Ovary (tissue), 9 donors: ENCODE measurements around the gene POLD1. TPM values are rescaled to one million over a fixed set of nuclear protein-coding genes. Genes with fewer than 3 reads are reported as not detected.

ENCODE experiments used
- DNase-seq, 5 donors: peaks; one replicate each; pipeline ENCODE4 v3.0.0-alpha.2; 2019 to 2020
- H3K27ac ChIP-seq, 2 donors: fragments of 200-600 bp; one replicate each; pipeline versions ENCODE4 v1.5.1 to v1.8.0; 2019 to 2022
- H3K27me3 ChIP-seq: fragments of 200-600 bp; one replicate; pipeline ENCODE4 v1.8.0; 2022
- H3K36me3 ChIP-seq: fragments of 200-600 bp; sonication (generic); one replicate; pipeline ENCODE4 v1.5.1; 2019
- H3K4me1 ChIP-seq: one replicate; pipeline ENCODE4 v1.8.1; 2013; ENCODE audit warnings: mild to moderate bottlenecking, moderate library complexity; ENCODE audit not compliant: insufficient read depth
- H3K4me3 ChIP-seq: fragments of 200-600 bp; sonication (generic); one replicate; pipeline ENCODE4 v1.5.1; 2017
- H3K9me3 ChIP-seq, 2 donors: fragments of 200-600 bp in 1 of 2; sonication (generic) in 1 of 2; one replicate each; pipeline versions ENCODE4 v1.5.1 to v1.8.1; 2013 to 2019; ENCODE audit warnings: mild to moderate bottlenecking in 1 of 2, moderate library complexity in 1 of 2
- EP300 ChIP-seq: sonication (generic); formaldehyde crosslinking; IDR thresholded peaks from one replicate; pipeline ENCODE4 v1.6.1; 2017; ENCODE audit warnings: antibody characterized with exemption
- POLR2A ChIP-seq: fragments of 450-650 bp; IDR thresholded peaks from one replicate; pipeline ENCODE4 v1.6.1; 2017; ENCODE audit warnings: antibody characterized with exemption, mild to moderate bottlenecking, moderate library complexity
- WGBS, 3 donors: extraction: QIAGEN DNeasy Blood & Tissue Kit in 1 of 3; methylation state at CpG; one replicate each; pipeline versions ENCODE4 v1.1.5 to v1.1.7; 2013 to 2017; 5-methylcytosine and 5-hydroxymethylcytosine counted together
- intact Hi-C, 4 donors: fragments of 100-400 bp; cut with DNase I; formaldehyde crosslinking; loops; one replicate each; pipeline versions ENCODE4 v1.11.0 to v1.15.1; 2022 to 2023
- polyA plus RNA-seq, 2 donors: library from polyadenylated mRNA; stranded (reverse); fragments of 200-250 nt in 1 of 2; fragments of 350-450 nt in 1 of 2; fragmentation: Illumina TruSeq in 1 of 2; extraction: RNeasy Lipid Tissue Mini Kit (QIAGEN cat#74804) in 1 of 2; gene quantifications; one replicate each; pipeline ENCODE4 v1.2.3, GENCODE V29; 2013 to 2014
- total RNA-seq, 7 donors: library from RNA; depleted of rRNA in 2 of 7; stranded (reverse); fragments of >200 nt in 2 of 7; fragmentation: NEBNext Ultra II Directional in 3 of 7; extraction: Animal tissue kit (Norgen Biotek cat#: 25700) in 3 of 7; gene quantifications; one replicate each; pipeline versions ENCODE4 v1.1.0 to v1.2.4, GENCODE V29; 2016 to 2023
- TF ChIP-seq, protein P1 (sequence below), 3 donors: fragments of 450-650 bp in 2 of 3; fragments of 200-600 bp in 1 of 3; IDR thresholded peaks; one replicate each; pipeline versions ENCODE4 v1.5.1 to v1.8.0; 2016 to 2022; ENCODE audit warnings: antibody characterized with exemption in 3 of 3, mild to moderate bottlenecking in 1 of 3
- donor health status: DM: no; HTN: no; CAD: no; lungs with moderate emphysema.
- donor health status: DM: no; HTN: no; CAD: no.
- donor health status: Bipolar disorder and iron deficiency.
- donor health status: DM: yes; HTN: yes; CAD: no.
- donor health status: DM: no; HTN: no; CAD: no.
- donor health status: DM: yes; HTN: yes; CAD: no.

Gene POLD1
- total and polyA plus RNA-seq, 9 donors = 0.52 to 25.2 (median 17.1) TPM

DNA sequence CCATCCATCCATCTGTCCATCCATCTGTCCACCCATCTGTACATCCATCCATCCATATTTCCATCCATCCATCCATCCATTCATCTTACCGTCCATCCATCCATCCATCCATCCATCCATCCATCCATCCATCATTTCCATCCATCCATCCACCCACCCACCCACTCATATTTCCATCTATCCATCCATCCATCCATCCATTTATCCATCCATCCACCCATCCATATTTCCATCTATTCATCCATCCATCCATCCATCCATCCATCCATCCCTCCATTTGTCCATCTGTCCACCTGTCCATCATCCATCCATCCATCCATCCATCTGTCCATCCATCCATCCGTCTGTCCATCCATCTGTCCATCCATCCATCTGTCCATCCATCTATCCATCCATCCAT is 71.8 kb downstream of the POLD1 start:
- intact Hi-C loops = loop anchor here in 1 of 4 donors (10.0 kb wide), 1 partner anchor 91 kb away; the partner anchor contains the start of gene NAPSA
- no peaks in the 10 kb centered on the region for H3K27me3 ChIP-seq
- 74 to 86% (median 84%) methylated on average over 2 of the region's 2 CpGs for WGBS, 3 donors
- H3K36me3 ChIP-seq = no peaks in the 10 kb centered on the region
- no peak for DNase-seq
- no peaks in the 10 kb centered on the region for H3K4me1 ChIP-seq
- H3K27ac ChIP-seq = no peak overlapping the region
- no peaks in the 10 kb centered on the region for H3K9me3 ChIP-seq
- no peak overlapping the region for H3K4me3 ChIP-seq
- TF ChIP-seq, protein P1, sequence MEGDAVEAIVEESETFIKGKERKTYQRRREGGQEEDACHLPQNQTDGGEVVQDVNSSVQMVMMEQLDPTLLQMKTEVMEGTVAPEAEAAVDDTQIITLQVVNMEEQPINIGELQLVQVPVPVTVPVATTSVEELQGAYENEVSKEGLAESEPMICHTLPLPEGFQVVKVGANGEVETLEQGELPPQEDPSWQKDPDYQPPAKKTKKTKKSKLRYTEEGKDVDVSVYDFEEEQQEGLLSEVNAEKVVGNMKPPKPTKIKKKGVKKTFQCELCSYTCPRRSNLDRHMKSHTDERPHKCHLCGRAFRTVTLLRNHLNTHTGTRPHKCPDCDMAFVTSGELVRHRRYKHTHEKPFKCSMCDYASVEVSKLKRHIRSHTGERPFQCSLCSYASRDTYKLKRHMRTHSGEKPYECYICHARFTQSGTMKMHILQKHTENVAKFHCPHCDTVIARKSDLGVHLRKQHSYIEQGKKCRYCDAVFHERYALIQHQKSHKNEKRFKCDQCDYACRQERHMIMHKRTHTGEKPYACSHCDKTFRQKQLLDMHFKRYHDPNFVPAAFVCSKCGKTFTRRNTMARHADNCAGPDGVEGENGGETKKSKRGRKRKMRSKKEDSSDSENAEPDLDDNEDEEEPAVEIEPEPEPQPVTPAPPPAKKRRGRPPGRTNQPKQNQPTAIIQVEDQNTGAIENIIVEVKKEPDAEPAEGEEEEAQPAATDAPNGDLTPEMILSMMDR (IDR thresholded peaks at IDR 0.05) = no peak
- TF ChIP-seq EP300 (no peak), POLR2A (no peak)

DNA sequence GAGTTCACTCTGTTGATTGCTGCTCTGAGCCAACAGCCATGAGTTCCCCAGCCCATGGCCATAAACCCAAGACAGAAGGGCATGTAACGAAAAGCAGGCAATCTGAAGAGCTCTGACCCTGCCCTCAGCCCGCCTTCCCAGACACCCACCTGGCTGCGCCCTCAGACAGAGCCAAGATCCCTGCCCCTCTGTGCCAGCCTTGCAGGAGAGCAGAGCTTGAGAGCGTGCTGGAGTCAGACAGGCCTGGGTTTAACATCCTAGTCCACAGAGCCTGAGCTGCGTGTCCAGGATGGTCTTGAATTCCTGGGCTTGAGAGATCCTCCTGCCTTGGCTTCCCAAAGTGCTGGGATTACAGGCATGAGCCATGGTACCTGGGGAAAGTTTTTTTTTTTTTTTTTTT is 73.2 kb downstream of the POLD1 start:
- Histone ChIP-seq H3K9me3 (no peaks in the 10 kb centered on the region), H3K27ac (no peak overlapping the region), H3K27me3 (no peaks in the 10 kb centered on the region), H3K4me1 (no peaks in the 10 kb centered on the region), H3K4me3 (no peak overlapping the region), H3K36me3 (no peaks in the 10 kb centered on the region)
- no peak for DNase-seq
- 85 to 89% (median 88%) methylated on average over 5 of the region's 5 CpGs for WGBS, 3 donors
- no peak for TF ChIP-seq EP300
- TF ChIP-seq, protein P1 (IDR thresholded peaks at IDR 0.05) = no peak
- TF ChIP-seq POLR2A = no peak
- intact Hi-C loops = loop anchor here in 1 of 4 donors (10.0 kb wide), 1 partner anchor 92 kb away; the partner anchor contains the start of gene NAPSA

DNA sequence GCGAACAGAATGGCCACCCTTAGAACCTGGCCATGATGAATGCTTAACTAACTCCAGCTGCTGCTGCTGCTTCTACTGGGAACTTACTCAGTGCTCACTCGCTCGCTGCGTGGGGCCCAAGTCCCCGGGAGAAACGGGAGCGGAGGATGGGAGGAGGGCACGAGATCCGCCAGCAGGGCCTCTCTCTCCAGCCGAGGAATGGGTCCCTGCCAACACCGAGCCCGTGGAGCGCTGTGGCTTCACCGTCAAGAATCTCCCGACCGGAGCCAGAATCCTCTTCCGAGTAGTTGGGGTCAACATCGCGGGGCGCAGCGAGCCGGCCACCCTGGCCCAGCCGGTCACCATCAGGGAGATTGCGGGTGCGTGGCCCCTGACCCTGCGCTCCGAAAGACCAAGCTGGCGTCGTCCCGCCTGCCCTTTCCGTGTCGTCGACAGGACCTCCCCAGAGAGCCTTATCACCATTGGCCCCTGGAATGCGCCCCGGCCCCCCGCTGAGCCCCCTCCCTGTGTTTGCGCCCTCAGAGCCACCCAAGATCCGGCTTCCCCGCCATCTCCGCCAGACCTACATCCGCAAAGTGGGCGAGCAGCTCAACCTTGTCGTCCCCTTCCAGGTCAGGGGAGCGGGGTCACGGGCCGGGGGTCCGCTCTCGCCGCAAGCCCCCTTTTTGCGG is 74.4 kb downstream of the POLD1 start:
- H3K4me3 ChIP-seq = no peak overlapping the region
- no peak overlapping the region for H3K27ac ChIP-seq
- 31 to 51% (median 41%) methylated on average over 46 to 50 of the region's 50 CpGs for WGBS, 3 donors
- intact Hi-C loops = loop anchor here in 1 of 4 donors (10.0 kb wide), 1 partner anchor 94 kb away; the partner anchor contains the start of gene NAPSA
- TF ChIP-seq, protein P1 (IDR thresholded peaks at IDR 0.05) = no peak
- no peak for TF ChIP-seq EP300
- TF ChIP-seq POLR2A = no peak
- no peaks in the 10 kb centered on the region for H3K36me3 ChIP-seq
- H3K27me3 ChIP-seq = no peaks in the 10 kb centered on the region
- DNase-seq = no peak
- no peaks in the 10 kb centered on the region for H3K9me3 ChIP-seq
- no peaks in the 10 kb centered on the region for H3K4me1 ChIP-seq

DNA sequence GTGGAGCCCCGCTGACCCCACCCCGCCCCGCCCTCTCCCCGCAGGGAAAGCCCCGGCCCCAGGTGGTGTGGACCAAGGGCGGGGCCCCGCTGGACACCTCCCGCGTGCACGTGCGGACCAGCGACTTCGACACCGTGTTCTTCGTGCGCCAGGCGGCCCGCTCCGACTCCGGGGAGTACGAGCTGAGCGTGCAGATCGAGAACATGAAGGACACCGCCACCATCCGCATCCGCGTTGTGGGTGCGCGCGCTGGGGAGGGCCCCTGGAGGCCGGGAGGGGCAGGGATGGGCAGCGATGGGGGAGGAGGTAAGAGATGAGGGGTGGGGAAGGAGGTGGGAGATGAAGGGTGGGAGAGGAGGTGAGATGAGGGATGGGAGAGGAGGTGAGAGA is 74.9 kb downstream of the POLD1 start:
- Histone ChIP-seq H3K27ac (no peak overlapping the region), H3K4me1 (no peaks in the 10 kb centered on the region), H3K9me3 (no peaks in the 10 kb centered on the region), H3K36me3 (no peaks in the 10 kb centered on the region), H3K4me3 (no peak overlapping the region), H3K27me3 (no peaks in the 10 kb centered on the region)
- intact Hi-C loops = loop anchor here in 1 of 4 donors (10.0 kb wide), 1 partner anchor 94 kb away; the partner anchor contains the start of gene NAPSA
- DNase-seq = no peak
- 56 to 82% (median 70%) methylated on average over 30 to 32 of the region's 32 CpGs for WGBS, 3 donors
- TF ChIP-seq, protein P1 (IDR thresholded peaks at IDR 0.05) = no peak
- TF ChIP-seq POLR2A (no peak), EP300 (no peak)
